Astrocyte (in vitro differentiated cells and primary cell): Measurements from ENCODE around the gene VPS13D.

Experiments used
- EZH2 ChIP-seq: IDR thresholded peaks from 2 replicates; pipeline ENCODE4 v1.6.1; 2012; ENCODE audit warnings: mild to moderate bottlenecking, low read length, inconsistent platforms; ENCODE audit not compliant: insufficient read depth
- TF ChIP-seq, protein P1 (sequence below): IDR thresholded peaks from 2 replicates; pipeline ENCODE4 v1.5.1; 2011; ENCODE audit warnings: low read depth, mild to moderate bottlenecking, inconsistent platforms, low read length, moderate library complexity; ENCODE audit not compliant: insufficient read depth

DNA sequence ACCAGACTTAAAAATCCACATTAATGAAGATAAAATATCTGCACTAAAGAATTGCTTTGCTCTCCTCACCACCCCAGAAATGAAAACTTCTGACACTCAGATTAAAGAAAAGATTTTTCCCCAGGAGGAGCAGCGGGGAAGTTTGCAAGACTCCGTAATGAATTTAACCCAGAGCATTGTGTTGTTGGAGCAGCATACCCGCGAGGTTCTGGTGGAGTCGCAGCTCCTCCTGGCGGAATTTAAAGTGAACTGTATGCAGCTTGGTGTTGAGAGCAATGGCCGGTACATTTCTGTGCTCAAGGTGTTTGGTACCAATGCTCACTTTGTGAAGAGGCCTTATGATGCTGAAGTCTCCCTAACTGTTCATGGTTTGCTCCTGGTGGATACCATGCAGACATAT, 46.4 kb downstream of the VPS13D start:
- TF ChIP-seq, protein P1, sequence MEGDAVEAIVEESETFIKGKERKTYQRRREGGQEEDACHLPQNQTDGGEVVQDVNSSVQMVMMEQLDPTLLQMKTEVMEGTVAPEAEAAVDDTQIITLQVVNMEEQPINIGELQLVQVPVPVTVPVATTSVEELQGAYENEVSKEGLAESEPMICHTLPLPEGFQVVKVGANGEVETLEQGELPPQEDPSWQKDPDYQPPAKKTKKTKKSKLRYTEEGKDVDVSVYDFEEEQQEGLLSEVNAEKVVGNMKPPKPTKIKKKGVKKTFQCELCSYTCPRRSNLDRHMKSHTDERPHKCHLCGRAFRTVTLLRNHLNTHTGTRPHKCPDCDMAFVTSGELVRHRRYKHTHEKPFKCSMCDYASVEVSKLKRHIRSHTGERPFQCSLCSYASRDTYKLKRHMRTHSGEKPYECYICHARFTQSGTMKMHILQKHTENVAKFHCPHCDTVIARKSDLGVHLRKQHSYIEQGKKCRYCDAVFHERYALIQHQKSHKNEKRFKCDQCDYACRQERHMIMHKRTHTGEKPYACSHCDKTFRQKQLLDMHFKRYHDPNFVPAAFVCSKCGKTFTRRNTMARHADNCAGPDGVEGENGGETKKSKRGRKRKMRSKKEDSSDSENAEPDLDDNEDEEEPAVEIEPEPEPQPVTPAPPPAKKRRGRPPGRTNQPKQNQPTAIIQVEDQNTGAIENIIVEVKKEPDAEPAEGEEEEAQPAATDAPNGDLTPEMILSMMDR, result peak; percentile 32
- TF ChIP-seq EZH2, result no peak
